Ishikawa (cell line): ENCODE measurements around the gene RASSF4.

Experiments used
- CEBPB ChIP-seq: IDR thresholded peaks from 2 replicates; pipeline ENCODE4 v1.6.1; 2012
- CREB1 ChIP-seq: IDR thresholded peaks from 2 replicates; pipeline ENCODE4 v1.6.1; 2012; ENCODE audit warnings: low read depth
- EGR1 ChIP-seq: IDR thresholded peaks from 2 replicates; pipeline ENCODE4 v1.6.1; 2012
- EP300 ChIP-seq: IDR thresholded peaks from 2 replicates; pipeline ENCODE4 v1.6.1; 2012; ENCODE audit warnings: borderline replicate concordance
- FOXM1 ChIP-seq: IDR thresholded peaks from 2 replicates; pipeline ENCODE4 v1.6.1; 2012; ENCODE audit warnings: low read depth, borderline replicate concordance
- NFIC ChIP-seq: IDR thresholded peaks from 2 replicates; pipeline ENCODE4 v1.6.1; 2012
- RAD21 ChIP-seq: IDR thresholded peaks from 2 replicates; pipeline ENCODE4 v1.6.1; 2012; ENCODE audit warnings: low read depth
- TAF1 ChIP-seq: IDR thresholded peaks from 2 replicates; pipeline ENCODE4 v1.6.1; 2012; ENCODE audit warnings: low read depth, mild to moderate bottlenecking
- TCF12 ChIP-seq: IDR thresholded peaks from 2 replicates; pipeline ENCODE4 v1.6.1; 2012; ENCODE audit warnings: low read depth
- TEAD4 ChIP-seq: IDR thresholded peaks from 2 replicates; pipeline ENCODE4 v1.6.1; 2012
- YY1 ChIP-seq: IDR thresholded peaks from 2 replicates; pipeline ENCODE4 v1.6.1; 2012; ENCODE audit warnings: low read depth
- ZBTB7A ChIP-seq: IDR thresholded peaks from 2 replicates; pipeline ENCODE4 v1.6.1; 2012; ENCODE audit warnings: low read depth
- TF ChIP-seq, protein P1 (sequence below): IDR thresholded peaks from 2 replicates; pipeline ENCODE4 v1.6.1; 2012
- TF ChIP-seq, protein P2 (sequence below): IDR thresholded peaks from 2 replicates; pipeline ENCODE4 v1.6.1; 2012; ENCODE audit warnings: low read depth, mild to moderate bottlenecking
- TF ChIP-seq, protein P3 (sequence below): IDR thresholded peaks from 2 replicates; pipeline ENCODE4 v1.6.1; 2012

RASSF4 gene

DNA sequence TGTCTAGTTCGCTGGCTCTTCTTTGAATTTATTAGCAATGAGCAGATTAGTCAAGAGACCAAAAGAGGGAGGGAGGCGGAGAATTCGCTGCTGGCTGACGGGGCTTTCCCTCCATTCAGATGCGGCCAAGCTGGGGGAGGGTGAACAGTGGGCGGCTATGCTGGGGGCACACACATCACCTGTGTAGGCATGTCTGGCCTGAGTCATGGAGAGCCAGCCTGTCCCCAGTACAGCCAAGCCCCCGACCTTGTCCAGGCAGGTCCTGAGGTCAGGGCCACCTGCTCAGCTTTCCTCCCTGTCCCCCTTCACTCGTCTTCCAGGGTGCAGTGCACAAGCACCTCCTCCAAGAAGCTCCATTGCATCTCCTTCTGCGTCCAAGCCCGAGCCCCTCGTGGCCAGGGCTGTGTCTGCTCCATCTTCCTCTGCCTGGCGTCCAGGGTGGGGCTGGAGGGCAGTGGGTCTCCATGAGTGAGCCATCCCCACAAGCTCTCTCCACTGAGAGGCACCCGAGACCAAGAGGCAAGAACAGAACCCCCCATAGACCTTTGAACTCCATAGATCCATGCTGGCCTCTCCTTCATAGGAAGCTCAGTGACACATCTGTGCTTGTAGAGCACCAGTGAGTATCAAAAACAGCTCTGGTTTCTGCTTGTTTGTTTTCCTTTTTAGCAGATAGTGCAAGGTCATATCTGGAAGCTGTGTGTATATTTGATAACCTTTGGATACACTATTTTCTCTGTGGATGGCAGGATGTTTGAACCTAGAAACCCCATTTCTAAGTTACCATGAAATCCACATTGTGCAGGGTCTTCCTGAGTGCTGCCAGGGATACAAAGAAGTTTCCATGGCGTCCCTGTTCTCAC lies 20.9 kb downstream of the RASSF4 start:
- TF ChIP-seq CEBPB (no peak), FOXM1 (no peak), CREB1 (no peak)
- TF ChIP-seq, protein P1, sequence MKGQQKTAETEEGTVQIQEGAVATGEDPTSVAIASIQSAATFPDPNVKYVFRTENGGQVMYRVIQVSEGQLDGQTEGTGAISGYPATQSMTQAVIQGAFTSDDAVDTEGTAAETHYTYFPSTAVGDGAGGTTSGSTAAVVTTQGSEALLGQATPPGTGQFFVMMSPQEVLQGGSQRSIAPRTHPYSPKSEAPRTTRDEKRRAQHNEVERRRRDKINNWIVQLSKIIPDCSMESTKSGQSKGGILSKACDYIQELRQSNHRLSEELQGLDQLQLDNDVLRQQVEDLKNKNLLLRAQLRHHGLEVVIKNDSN: no peak

DNA sequence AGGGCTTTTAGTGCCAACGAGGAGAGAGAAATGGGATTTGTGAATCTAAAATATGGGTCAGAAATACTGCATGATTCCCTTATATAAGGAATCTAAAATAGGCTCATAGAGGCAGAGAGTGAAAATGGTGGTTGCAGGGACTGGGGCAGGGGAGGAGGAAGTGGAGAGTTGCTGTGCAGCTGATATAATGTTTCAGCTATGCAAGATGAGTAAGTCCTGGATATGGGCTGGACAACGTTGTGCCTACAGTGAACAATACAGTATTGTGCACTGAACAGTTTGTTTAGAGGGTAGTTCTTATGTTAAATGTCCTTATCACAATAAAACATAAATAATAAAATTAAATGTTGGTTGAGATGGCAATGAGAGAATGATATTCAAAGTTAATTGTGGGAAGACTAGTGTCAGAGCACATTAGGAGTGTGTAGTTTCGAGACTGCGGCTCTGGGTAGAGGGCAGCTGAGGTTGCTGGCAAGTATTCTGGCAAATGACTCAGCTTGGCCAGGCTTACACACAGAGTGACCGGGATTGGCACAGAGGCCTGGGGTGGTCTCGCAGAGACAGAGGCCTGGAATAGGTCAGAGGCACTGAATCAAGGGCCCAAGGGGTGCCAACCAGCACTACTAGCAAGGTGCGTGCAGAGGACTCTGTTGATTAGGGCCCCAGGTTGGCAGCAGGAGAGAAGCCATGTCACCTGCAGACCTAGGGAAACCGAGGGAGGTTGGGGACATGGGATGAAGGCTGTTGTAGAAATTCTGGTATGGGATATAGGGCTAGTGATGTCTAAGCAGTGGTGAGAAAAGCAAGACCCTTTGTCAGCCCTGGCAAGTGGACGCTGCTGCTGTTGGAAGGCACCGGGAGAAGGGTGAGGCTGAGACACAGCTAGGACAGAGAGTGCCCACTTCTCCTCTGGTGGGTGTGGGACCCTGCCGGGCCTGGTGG lies 21.8 kb downstream of the RASSF4 start:
- TF ChIP-seq TEAD4 (0 out of 2 replicates have a peak, but pooled peaks have one; percentile 25), EP300 (peak; percentile 38; the same call in 1 of the 2 replicates), TAF1 (no peak), FOXM1 (no peak), TCF12 (0 out of 2 replicates have a peak, but pooled peaks have one; percentile 37)

DNA sequence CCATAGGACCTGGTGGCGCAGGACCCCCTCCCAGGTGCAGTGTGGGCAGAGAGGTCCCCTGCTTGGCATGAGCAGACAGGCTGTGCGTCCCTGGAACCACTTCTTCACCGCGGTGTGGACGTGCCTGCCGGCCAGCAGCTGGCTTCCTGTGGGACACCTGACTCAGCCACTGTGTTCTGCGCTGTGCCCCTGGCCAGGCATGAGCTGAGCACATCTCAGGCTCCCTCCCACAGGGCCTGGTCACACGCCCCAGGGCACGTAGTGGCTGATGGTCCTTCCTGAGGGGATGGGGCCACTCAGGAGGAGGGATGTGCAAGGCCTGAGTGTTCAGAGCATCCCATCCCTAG lies 22.5 kb downstream of the RASSF4 start:
- TF ChIP-seq CEBPB: no peak
- no peak for TF ChIP-seq EP300
- TF ChIP-seq RAD21: no peak
- no peak for TF ChIP-seq TEAD4
- TF ChIP-seq, protein P2, sequence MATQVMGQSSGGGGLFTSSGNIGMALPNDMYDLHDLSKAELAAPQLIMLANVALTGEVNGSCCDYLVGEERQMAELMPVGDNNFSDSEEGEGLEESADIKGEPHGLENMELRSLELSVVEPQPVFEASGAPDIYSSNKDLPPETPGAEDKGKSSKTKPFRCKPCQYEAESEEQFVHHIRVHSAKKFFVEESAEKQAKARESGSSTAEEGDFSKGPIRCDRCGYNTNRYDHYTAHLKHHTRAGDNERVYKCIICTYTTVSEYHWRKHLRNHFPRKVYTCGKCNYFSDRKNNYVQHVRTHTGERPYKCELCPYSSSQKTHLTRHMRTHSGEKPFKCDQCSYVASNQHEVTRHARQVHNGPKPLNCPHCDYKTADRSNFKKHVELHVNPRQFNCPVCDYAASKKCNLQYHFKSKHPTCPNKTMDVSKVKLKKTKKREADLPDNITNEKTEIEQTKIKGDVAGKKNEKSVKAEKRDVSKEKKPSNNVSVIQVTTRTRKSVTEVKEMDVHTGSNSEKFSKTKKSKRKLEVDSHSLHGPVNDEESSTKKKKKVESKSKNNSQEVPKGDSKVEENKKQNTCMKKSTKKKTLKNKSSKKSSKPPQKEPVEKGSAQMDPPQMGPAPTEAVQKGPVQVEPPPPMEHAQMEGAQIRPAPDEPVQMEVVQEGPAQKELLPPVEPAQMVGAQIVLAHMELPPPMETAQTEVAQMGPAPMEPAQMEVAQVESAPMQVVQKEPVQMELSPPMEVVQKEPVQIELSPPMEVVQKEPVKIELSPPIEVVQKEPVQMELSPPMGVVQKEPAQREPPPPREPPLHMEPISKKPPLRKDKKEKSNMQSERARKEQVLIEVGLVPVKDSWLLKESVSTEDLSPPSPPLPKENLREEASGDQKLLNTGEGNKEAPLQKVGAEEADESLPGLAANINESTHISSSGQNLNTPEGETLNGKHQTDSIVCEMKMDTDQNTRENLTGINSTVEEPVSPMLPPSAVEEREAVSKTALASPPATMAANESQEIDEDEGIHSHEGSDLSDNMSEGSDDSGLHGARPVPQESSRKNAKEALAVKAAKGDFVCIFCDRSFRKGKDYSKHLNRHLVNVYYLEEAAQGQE: no peak
- no peak for TF ChIP-seq ZBTB7A
- no peak for TF ChIP-seq YY1
- TF ChIP-seq TCF12: no peak
- no peak for TF ChIP-seq EGR1
- TF ChIP-seq, protein P3, sequence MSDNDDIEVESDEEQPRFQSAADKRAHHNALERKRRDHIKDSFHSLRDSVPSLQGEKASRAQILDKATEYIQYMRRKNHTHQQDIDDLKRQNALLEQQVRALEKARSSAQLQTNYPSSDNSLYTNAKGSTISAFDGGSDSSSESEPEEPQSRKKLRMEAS: no peak
- TF ChIP-seq NFIC: no peak
- TF ChIP-seq FOXM1: no peak
- TF ChIP-seq, protein P1: no peak
- no peak for TF ChIP-seq CREB1
- TF ChIP-seq TAF1: no peak

DNA sequence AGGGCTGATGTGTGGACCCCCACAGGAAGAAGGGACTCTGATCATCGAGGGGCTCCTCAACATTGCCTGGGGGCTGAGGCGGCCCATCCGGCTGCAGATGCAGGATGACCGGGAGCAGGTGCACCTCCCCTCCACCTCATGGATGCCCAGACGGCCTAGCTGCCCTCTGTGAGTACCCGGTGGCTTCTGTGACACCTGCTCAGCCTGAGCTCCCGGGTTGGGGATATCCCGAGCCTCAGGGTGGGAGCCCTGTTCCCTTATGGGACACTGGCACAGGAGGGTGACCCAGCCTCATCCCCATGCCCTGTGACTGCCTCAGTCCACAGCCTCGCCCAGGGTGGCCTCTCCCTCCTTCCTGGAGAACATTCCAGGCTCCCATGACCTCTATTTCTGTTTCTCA lies 22.9 kb downstream of the RASSF4 start:
- TF ChIP-seq, protein P3: no peak
- TF ChIP-seq ZBTB7A (no peak), NFIC (no peak), TEAD4 (no peak), FOXM1 (no peak), CREB1 (no peak), EP300 (no peak), EGR1 (no peak), TCF12 (no peak), TAF1 (no peak), CEBPB (no peak), YY1 (no peak), RAD21 (no peak)
- TF ChIP-seq, protein P2: no peak
- TF ChIP-seq, protein P1: no peak
